T-helper 1 cell treated with Interleukin-12 subunit alpha and Interleukin-12 subunit beta and Interleukin-4 antibody, amounts not matched to agents 30 ng/mL and 1 ng/mL, for 36 hours (primary cell): ENCODE data around the gene ANKRD44. TPM values are rescaled to one million over a fixed set of nuclear protein-coding genes. Genes with fewer than 3 reads are reported as not detected.
"Not testable (repeated sequence)": the region's sequence is repeated elsewhere in the genome, so short reads cannot be mapped to it uniquely, and the experiment has no call there.

ENCODE experiments used
- intact Hi-C: fragments of 100-400 bp; cut with micrococcal nuclease; formaldehyde crosslinking; loops from one replicate; pipeline ENCODE4 v1.15.1; 2024
- total RNA-seq: library from RNA; stranded (reverse); gene quantifications from 2 replicates; pipeline ENCODE4 v1.2.3, GENCODE V29; 2022

The ANKRD44 gene
- total RNA-seq, 1 donor from 2014 or later, result 256 TPM

DNA sequence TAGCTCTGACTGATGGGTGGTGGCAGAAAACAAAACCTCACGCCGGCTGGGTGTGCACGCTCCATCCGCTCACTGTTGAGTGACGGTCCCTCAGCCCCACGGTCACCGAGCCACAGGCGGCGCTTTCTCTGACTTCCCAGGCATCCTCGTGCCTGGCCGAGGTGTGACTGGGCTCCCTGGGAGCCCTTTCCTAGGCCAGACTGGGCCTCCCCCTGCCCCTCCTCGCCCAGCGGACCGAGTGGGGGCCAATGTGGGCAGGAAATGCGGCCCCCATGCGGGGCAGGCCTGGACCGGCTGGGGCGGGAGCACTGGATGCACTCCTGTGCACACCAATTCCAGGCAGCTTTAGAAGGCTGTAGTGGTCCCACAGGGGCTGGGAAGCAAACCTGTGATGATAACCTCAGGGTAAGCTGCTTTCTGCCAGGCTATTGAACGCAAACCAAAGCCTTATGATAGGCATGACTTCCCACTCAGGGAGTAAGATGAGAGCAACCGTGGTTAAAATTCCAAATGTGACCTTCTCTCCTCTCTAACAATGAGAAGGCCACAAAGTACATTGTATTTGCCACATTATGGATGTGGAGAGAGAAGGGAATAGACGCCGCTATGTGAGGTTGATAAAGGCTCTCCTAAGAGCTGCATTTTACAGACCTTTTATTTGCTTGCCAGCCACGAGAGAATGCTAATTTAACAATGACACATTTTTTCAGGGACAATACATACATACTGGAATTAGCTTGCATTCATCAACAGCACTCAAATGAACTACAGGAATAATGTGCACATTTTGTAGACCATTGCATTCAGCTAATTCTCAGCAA is 300.2 kb downstream of the ANKRD44 start:
- intact Hi-C loops, result no loop called here

DNA sequence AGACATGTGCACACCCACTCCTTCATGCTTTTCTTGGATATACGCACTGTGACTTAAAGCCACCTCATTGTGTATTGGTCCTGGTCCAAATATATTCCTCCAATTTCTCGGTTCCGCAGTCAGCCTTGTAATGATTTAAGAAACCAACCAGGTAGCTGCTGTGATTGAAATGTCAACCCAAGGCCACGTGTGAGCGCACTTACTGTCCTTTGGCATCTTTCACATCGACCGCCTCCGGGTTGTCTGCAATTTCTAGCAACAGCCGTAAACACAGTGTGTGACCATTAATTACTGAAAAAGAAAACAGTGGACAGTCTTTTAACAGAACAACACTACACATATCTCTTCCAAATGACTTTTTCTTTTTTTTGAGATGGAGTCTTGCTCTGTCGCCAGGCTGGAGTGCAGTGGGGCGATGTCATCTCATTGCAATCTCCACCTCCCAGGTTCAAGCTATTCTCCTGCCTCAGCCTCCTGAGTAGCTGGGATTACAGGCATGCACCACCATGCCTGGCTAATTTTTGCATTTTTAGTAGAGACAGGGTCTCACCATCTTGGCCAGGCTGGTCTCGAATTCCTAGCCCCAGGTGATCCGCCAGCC is 301.7 kb downstream of the ANKRD44 start:
- intact Hi-C loops, result not testable (repeated sequence)

DNA sequence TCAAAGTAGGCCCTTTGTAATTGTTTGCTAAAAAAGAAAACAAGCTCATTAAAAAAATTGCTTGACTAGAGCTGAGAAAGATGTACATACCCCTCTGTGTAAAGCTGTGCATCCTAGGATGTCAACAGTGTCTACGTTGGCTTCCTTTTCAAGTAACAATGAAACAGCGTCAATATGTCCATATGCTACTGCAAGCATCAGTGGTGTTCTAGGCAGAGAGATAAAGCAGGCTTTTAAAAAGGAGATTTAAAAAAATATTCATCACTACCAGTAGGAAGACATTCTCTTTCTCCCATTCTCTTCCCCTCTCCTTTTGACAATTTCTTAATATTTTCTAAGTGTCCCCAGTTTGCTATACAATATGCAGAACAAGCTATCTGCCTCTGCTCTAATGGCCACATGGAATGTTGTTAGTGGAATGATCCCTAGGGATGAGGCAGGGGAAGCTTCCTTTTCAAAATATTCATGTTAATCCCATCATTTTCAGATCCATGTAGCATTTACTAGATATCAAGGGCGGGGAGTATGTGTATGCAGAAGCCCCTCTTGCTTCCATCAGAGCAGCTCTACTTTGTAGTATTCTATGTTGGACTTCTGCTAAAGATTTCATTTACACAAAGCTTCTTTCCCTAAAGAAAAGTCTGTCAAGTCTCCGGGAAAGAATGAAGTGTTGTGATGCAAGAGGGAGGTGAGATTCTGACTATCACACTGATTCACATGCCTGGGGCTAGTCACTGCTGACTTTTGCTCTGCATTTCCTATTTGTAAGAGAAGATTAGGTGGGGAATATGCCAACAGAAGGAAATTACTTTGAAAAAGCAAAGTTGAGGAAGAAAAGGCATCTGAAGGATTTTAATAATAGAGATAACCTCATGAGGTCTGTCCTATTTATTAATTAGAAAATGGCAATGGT is 302.6 kb downstream of the ANKRD44 start:
- intact Hi-C loops, result no loop called here

DNA sequence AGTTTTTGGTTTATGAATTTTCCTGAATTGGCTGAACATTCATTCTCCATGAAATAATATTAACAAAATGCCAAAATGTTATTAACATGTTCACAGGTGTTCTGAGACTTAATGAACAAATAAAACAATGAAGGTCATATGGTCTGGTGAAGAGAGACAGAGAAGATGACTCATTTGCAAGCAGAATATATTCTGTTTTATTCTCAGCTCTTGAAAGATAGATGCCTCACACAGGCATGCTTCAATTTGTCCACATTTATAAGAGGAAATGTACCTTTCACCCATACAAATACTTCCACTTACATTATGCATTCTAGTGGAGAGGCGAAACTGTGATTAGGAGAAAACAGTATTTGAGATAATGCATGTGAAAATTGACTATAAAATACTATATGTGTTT is 308.7 kb downstream of the ANKRD44 start:
- intact Hi-C loops, result no loop called here

DNA sequence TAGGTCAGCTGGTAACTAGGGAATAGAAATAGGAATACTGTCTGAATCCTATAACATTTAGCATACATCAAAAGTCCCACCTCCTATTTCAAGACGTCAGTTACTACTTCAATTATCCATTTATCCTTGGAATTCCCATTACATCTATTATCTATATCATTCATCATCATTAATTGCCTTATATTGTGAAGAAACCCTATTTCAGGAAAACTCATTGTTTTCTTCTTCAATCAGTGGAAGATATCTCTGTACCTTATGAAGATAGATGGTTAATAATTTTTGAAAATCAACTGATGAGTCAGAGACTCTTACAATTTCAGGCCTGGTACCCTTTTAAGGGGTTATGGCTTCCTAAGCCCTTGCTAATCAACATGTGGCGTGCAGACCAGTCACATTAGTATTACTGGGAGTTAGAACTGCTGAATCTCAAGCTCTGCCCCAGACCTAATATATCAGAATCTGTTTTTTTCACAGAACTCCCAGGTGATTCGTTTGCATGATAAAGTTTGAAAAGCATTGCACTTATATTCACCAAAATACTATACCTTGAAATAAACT is 314.7 kb downstream of the ANKRD44 start:
- intact Hi-C loops, result no loop called here

DNA sequence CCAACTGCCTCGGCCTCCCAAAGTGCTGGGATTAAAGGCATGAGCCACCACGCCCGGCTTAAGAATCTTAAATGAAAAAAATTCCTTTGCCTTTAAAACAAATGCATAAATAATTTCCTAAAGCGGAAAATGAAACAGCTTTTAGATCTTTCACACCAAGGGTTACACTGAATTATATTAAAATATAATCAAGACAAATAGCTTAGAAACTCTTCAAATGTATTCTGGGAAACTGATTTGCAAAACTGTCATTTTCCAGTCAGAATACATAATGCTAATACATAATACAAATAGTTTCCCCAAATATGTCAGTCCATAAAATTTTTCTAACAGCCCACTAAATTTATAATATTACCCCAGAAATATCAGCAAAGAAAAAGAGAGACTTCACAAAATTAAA is 315.8 kb downstream of the ANKRD44 start:
- intact Hi-C loops, result no loop called here

DNA sequence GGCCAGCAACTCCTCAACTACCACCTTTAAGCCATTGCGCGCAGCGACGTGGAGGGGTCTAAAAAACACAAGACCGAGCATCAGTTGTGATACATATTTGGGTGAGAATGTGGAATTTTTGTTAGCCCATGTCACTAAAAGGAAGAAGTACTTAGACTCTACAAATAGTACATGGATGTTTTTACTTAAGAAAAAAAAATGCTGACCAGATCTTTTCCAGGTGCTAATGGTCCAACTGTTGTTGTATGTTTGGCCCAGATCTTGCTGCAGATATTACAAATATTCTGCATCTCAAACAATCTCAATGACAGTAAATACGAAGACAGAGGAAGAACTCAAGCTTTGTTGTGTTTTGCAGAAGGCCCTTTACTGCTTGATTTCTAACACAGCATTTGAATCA is 317.0 kb downstream of the ANKRD44 start:
- intact Hi-C loops, result no loop called here

DNA sequence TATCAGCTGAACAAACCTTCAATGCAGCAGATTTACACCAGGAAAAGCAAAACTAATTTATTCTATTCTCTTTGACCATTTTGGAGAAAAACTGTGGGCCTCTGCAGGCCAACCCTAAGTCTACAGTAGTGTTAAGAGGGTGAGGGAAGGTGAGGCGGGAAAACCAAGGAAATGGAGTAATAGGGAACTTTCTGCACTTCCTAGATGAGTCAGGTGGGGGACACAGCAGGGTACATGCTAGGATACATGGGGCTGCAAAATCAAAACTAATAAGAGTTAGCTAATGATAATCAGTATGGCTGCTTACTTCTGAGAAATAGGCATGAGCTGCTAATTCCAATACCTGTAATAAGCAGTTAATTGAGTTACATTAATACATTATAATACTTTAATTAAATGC is 318.1 kb downstream of the ANKRD44 start:
- intact Hi-C loops, result no loop called here

DNA sequence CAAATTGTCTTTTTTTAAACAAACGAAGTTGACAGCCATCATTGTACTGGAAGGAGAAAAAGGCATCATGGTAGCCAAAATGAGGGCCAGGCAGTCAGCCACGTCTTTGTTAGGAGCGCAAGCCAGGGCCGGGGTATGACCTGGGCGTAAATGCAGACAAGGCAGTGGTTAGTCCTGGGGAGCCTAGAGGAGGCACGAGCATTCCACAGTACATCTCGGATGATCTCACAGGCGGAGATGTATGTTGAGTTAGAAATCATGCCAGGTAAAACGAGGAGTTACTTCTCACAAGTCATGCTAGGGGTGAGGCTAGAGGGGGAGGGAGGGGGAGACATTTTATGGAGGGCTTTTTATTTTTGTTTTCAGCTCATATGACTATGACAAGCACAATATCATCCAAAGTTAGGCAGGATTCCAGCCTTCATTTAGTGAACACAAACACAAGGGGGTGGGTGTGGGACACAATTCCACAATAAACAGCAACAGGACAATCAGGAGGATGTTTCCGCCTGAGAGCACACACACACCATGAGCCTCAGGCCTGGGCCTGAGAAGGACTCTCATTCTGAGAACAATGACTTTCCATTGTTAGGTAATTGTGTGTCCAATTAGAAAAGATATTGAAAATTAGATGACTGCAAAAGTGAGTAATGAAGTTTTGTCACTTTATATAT is 319.7 kb downstream of the ANKRD44 start:
- intact Hi-C loops, result no loop called here

DNA sequence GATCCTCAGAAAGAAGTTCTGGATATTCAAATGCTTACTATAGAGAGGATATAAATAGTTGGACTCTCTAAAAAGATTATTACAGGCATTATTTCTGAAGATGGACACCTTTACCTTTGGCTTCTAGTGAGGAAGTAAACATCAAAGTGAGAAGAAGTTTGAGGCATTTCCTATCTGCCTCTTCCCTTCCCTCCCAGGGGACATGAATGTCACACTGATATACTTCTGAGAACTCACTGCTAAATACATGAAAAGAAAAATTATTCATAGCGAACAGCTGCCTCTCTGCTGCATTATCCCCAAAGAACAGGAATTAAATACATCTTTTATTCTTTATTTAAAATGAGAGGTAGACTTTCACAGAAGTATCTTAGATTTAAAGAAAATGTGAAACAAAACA is 320.5 kb downstream of the ANKRD44 start:
- intact Hi-C loops, result no loop called here

DNA sequence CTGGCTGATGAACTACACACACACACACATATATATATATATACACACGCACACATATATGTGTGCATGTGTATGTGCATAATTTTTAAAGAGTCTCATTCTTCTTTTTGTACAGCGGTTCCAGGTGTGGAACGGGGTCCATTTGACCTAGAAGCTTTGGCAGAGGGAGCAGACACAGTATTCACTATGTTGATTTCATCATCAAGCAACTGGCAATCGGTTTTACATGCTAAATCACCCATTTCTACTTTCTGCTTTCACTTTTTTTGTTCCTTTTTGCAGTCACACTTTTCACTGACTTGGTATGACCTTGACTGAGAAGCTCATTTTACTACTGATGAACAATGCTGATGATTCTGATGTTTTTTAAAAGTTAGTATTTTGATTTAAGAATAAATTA is 321.1 kb downstream of the ANKRD44 start:
- intact Hi-C loops, result loop anchor here (2.0 kb wide), 1 partner anchor 115 kb away; no protein-coding TSS in a partner anchor

DNA sequence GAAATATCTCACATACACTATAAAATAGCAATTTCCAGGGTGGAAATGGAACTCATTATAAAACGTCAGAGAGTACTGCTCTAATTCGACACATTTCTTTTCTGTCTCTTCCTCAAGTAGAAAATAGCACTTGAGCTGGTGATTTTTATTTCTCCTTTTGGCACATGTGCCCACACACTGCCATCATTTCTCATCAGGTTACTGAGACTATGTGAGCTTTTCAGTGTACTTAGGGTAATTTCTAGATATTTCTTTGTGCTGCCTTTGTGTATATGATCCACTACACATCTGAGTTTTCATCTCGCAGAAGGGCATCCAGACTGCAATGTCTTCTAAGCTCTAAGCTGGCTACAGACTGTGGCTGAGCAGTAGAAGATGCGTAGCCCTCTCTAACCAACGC is 321.9 kb downstream of the ANKRD44 start:
- intact Hi-C loops, result loop anchor here (1.0 to 2.0 kb wide), 5 partner anchors 26 to 717 kb away; partner anchors contain the start of genes GTF3C3 and MARS2

DNA sequence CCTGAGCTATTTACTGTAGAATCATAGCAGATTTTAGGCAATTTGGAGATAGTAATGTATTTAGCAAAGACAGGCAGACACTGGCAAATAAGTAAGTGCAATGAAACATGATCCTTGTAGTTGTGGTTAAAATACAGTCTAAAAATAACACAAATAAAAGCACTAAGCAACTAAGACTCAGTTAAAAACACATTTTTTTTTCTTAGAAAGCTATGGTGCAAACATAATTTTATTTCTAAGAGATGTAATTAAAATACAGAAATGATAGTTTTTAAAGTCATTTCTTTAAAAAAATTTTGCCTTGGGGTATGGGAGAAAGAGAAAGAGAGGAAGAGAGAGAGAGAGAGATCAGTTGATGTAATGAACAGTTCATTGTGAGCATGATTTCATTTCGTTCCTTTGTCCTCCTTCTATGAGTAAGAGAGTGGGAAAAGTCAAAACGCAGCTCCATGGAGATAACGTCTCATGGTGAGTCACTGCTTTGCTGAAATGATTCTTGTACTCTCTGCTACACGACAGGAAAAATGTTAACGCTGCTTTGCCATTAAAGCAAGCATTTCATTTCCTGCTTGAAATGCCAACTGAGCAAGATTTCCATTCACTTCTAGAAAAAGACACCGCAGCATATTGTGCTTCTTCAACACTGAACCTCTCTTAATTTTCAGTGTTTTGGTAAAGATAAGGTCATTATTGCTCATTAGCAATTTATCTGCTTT is 322.8 kb downstream of the ANKRD44 start:
- intact Hi-C loops, result loop anchor here (1.0 to 2.0 kb wide), 5 partner anchors 26 to 717 kb away; partner anchors contain the start of genes GTF3C3 and MARS2

DNA sequence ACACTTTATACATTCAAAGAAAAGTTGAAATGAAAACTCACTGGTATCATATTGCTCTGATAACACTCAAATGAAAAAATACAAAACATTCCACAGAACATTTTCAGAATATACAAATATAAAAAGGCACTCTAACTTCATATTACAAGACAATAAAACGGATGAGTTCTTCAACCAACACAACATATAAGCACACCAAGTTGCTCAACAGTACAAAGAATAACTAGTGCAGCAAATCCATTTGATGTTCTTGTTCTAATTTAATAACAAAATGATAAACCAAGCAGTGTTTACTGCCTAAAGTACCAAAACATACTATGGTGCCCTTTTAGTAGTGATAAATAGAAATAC is 323.3 kb downstream of the ANKRD44 start:
- intact Hi-C loops, result no loop called here

DNA sequence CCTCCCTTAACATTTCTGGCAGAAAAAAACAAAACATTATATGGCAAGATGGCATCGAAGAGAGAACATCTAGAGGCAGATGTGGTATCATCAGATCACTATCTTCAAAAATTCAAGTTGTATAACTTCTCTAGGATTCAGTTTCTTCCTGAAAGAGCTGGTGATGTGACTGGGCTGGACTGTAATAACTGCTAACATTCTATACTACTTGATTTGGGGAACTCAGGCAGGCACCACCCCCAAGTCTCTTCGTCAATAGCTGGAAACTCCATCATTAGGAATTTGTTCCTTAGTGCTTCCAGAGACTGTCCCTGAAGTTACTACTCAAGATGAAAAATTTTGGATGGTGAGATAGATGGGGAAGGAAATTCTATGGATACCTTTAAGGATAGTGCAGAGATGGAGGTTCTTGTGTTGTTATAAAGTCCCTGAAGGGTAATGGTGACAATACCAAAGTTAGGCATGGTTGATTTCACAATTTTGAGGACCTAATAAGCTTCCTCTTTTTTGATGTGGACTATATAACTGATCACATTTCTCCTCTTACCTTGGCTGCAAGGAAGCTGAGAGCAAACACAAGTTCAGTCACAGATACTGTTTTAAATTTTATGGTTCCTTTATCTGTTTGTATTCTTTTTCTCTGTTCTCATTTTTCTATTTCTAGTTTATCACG is 324.9 kb downstream of the ANKRD44 start:
- intact Hi-C loops, result no loop called here

DNA sequence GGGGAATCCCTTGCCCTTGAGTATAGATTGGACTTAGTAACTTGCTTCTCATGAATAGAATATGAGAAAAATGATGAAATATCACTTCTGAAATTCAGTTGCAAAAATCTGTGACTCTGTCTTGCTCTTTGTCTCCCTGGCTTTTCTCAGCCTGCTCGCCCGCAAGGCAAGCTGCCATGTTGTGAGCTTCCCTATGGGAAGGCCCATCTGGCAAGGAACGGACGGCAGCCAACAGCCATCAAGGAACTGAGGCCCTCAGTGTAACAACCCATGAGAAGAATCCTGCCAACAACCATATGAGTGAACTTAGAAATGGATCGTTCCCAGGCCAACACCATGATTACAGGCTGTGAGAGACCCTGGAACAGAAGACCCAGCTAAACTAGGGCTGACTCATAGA is 325.7 kb downstream of the ANKRD44 start:
- intact Hi-C loops, result no loop called here

DNA sequence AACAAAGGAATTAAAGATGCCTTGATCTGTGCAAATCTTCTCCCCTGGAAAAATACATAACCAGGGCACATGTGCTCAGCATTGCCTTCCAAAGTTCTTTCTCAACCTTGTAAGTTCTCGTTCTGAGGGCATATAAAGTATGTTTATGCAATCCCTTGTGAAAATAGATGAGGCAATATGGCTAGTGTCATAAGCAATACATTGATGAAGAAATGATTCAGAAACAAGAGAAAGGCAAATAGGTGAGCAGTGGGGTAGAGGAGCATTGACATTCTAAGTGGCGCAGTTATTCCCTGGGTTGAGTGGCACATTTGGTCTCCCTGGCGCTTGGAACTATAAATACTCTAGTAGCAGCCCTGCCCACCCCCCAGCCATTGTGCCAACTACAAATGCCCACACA is 326.6 kb downstream of the ANKRD44 start:
- intact Hi-C loops, result no loop called here

DNA sequence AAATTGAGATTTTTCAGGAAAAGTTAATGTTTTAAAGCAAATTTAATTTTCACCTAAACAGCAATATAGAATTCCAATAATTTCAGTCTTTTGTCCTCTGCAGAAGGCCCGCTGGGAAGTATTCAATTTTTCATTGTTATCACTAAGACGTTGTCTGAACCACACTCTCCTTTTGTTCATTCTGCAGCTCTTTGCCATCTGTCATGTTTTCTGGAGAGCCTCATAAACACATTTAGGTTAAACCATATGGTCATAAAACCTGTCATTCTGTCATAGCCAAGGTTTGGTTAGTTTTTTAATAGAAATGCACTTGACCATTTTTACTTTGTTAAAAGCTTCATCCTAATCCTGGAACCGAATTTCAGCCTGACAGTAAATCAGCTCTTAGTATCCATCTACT is 330.1 kb downstream of the ANKRD44 start:
- intact Hi-C loops, result no loop called here

DNA sequence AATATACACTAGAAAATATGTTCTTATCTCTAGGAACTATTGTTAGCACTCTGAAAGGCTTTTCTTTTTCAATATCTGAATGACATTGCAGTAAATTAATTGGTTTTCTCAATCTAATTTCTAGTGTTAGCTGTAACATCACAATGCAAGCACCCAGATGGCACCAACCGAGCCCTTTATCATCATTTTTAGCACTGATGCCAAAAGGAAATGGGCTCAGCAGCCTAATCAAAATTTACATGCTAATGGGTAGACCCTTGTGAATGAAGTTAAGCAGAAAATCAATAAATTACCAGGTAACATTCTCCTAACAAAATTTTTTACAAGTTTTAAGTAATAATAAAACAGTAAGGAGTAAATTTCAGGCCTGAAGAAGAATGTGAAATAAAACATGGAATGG is 330.6 kb downstream of the ANKRD44 start:
- intact Hi-C loops, result no loop called here

DNA sequence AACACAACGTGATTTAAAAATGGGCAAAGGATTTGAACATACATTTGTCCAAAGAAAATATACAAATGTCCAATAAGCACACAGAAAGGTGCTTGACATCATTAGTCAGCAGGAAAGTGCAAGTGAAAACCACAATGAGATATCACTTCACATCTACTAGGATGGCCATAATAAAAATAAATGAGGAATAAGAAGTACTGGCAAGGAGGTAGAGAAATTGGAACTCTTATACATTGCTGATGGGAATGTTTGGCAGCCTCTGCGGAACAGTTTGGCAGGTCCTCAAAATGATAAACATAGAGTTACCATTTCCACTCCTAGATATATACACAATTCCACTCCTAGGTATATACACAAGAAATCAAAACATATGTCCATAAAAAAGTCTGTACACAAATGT is 333.1 kb downstream of the ANKRD44 start:
- intact Hi-C loops, result no loop called here
